ENCODE data around the gene APLP1. TPM values are rescaled to one million over a fixed set of nuclear protein-coding genes. Genes with fewer than 3 reads are reported as not detected.
"Not testable (repeated sequence)": the region's sequence is repeated elsewhere in the genome, so short reads cannot be mapped to it uniquely, and the experiment has no call there.

The APLP1 gene
- total RNA-seq, 1 donor from 2014 or later, result 8.4 TPM

- DNase-seq (ENCODE audit: low read depth), result no peak
- TF ChIP-seq CTCF (conservative IDR thresholded peaks at IDR 0.05; ENCODE audit: low read depth, low read length), result no peak
- H3K4me3 ChIP-seq (ENCODE audit: low read depth, low read length), result no peak overlapping the region
Observed at GRCh38 chr19:35907377-35907745, 39.0 kb downstream of the APLP1 start.

GRCh38 chr19:35908010-35908441 is 39.7 kb downstream of the APLP1 start, which contains the start of gene TYROBP:
Gene TYROBP (minus strand): TSS chr19:35908295. CDS start chr19:35908228, 67 bp downstream.
- no peak within 1 kb of the TSS for H3K4me3 ChIP-seq (ENCODE audit: low read depth, low read length)
- TF ChIP-seq CTCF (conservative IDR thresholded peaks at IDR 0.05; ENCODE audit: low read depth, low read length), result no peak
- no peak for DNase-seq (ENCODE audit: low read depth)

GRCh38 chr19:35908973-35909683 is 40.8 kb downstream of the APLP1 start:
- no peak overlapping the region for H3K4me3 ChIP-seq (ENCODE audit: low read depth, low read length)
- no peak for DNase-seq (ENCODE audit: low read depth)
- no peak for TF ChIP-seq CTCF (conservative IDR thresholded peaks at IDR 0.05; ENCODE audit: low read depth, low read length)

- H3K4me3 ChIP-seq (ENCODE audit: low read depth, low read length), result no peak overlapping the region
- DNase-seq (ENCODE audit: low read depth), result no peak
- TF ChIP-seq CTCF (conservative IDR thresholded peaks at IDR 0.05; ENCODE audit: low read depth, low read length), result no peak
Observed at GRCh38 chr19:35909684-35910035, 41.3 kb downstream of the APLP1 start.

GRCh38 chr19:35910355-35910754 is 42.0 kb downstream of the APLP1 start:
- H3K4me3 ChIP-seq (ENCODE audit: low read depth, low read length); DNase-seq (ENCODE audit: low read depth): not testable (repeated sequence)

- DNase-seq (ENCODE audit: low read depth), result no peak
- H3K4me3 ChIP-seq (ENCODE audit: low read depth, low read length), result no peak overlapping the region
- no peak for TF ChIP-seq CTCF (conservative IDR thresholded peaks at IDR 0.05; ENCODE audit: low read depth, low read length)
Observed at GRCh38 chr19:35911173-35911572, 42.8 kb downstream of the APLP1 start.

- peak; percentile 69 for DNase-seq (ENCODE audit: low read depth)
- no peak overlapping the region for H3K4me3 ChIP-seq (ENCODE audit: low read depth, low read length)
- no peak for TF ChIP-seq CTCF (conservative IDR thresholded peaks at IDR 0.05; ENCODE audit: low read depth, low read length)
Observed at GRCh38 chr19:35911790-35912189, 43.4 kb downstream of the APLP1 start.

Measured in epithelial cell of proximal tubule (primary cell).